Activated CD4-positive, alpha-beta T cell treated with anti-CD3 and anti-CD28 coated beads for 1 hour (primary cell): Measurements from ENCODE around the gene ZKSCAN1.

Experiments used
- DNase-seq: peaks from one replicate; pipeline ENCODE4 v3.0.0-alpha.2; 2020

ZKSCAN1 gene

DNA sequence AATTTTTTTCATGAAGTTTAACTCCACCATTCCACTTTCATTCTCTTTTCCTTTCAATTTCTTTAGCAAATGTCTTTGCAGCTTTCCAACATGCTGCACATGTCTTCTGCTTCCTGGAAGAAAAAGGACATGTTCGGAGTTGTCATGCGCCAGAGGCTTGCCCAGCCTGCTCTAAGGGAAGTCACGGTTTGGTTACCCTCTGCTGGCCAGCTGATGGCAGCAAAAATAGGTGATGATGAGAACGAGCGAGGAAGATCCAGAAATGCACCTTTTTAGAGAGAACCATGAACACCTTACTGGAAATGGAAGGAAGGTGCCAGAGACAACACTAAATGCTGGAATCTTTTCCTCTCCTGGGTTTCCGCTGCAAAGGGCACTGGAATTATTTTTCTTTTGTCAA lies 29.3 kb downstream of the ZKSCAN1 start:
- no peak for DNase-seq

DNA sequence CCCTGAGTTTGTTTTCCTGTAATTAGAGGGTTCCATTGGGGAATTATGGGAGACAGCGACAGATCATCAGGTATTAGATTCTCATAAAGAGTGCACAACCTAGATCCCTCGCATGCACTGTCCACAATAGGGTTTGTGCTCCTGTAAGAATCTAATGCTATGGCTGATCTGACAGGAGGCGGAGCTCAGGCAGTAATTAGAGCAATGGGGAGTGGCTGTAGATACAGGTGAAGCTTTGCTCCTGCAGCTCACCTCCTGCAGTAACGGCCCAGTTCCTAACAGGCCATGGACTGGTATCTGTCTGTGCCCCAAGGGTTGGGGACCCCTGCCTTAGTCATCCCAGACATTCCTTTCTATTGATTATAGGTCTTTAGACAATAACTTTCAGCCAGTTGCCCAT lies 33.3 kb downstream of the ZKSCAN1 start:
- DNase-seq = no peak

DNA sequence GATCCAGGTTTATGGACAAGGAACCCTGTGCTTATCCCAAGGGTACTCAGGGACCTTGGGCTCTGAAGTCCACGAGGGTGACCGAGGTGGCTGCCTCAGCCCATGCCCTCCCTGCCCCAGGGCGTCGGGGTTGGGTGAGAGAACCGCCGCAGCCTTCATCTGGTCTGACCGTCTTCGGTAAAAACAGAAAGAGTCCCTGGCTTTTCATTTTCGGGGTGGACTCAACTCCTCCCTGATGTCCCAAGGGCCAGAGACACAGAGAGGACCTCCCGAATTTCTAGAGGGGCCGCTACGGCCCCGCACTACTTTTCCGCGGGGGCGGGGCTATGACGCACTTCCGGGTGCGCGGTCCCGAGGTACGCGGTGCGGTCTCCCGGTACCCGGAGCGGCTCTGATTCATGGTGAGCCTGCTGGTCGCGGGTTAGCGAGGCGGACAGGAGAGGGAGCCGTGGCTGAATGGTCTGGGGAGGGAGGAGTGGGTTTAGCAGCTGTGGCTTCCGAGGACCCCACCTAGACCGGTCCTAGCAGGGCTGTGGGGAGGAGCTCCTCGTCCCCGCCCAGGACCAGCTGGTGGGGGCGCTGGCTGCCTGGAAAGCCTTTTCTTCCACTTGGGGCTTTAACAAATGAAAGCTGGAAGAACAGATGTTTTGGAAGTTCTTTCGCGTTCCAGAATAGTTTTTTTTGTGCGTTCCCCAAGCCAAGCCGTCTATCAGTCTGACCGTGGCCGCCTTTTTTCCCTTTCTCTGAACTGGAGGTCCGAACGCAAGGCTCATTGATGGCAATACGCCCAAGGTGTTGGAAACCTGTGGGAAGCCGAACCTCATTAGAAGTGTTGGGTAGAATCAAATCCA lies 34.3 kb downstream of the ZKSCAN1 start, which contains the start of gene ZSCAN21:
ZSCAN21 (plus strand) TSS at position 334 of the 851 bp plus-strand sequence. CDS start 7,233 bp downstream, outside the sequence.
- DNase-seq = peak; percentile 76

DNA sequence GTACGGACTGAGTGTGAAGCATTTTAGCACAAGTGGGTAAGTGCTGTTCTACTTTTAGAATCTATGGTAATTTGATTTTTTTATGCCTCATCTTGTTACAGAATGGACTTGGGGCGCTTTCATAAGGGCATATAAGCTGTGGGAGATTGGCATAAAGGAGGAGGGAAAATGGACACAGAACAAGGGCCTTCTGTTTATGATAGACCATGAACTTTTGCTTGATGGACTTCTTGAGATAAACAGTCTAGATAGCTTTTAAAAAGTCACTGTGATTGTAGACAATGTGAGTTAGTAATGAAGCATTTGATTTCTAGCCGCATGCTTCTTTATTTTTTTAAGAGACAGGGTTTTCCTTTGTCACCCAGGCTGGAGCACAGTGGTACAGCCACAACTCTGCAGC lies 36.2 kb downstream of the ZKSCAN1 start:
- DNase-seq = no peak

DNA sequence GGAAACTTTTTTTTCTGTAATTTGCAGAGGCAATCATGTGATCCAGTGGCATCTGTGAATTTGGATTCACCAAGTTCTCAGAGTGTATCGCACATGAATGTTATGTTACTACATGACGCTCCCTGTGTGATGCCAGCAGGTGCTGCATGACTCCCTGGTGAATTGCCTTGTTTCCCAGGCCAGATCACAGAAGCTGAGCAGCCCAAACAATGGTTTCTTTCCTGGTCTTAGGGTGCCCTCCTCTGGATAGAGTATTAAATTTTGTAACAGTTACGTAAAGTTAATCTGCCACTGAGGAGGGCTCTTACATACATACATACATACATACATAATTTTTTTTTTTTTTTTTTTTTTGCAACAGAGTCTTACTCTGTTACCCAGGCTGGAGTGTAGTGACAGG lies 37.8 kb downstream of the ZKSCAN1 start:
- DNase-seq = no peak

DNA sequence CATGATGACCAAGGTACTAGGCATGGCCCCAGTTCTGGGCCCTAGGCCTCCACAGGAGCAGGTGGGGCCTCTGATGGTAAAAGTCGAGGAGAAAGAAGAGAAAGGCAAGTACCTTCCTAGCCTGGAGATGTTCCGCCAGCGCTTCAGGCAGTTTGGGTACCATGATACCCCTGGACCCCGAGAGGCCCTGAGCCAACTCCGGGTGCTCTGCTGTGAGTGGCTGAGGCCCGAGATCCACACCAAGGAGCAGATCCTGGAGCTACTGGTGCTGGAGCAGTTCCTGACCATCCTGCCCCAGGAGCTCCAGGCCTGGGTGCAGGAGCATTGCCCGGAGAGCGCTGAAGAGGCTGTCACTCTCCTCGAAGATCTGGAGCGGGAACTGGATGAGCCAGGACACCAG lies 41.6 kb downstream of the ZKSCAN1 start:
- no peak for DNase-seq

DNA sequence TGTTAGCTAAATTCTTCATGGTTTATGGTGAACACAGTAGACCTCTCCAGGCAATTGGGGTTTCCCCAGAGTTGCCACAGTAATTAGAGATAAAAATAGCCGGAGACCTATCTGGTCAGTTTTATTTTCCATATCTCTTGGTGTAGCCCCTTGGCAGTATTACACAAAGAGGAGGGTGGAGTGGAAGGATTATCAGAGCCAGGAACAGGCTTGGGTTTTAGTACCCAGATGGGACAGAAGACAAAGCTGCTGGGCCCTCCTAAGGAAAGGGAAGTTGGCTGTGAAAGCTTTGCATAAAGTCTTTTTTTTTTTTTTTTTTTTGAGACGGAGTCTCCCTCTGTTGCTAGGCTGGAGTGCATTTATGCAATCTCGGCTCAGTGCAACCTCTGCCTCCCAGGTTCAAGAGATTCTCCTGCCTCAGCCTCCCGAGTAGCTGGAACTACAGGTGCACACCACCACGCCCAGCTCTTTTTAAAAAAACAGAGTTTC lies 43.9 kb downstream of the ZKSCAN1 start:
- no peak for DNase-seq

DNA sequence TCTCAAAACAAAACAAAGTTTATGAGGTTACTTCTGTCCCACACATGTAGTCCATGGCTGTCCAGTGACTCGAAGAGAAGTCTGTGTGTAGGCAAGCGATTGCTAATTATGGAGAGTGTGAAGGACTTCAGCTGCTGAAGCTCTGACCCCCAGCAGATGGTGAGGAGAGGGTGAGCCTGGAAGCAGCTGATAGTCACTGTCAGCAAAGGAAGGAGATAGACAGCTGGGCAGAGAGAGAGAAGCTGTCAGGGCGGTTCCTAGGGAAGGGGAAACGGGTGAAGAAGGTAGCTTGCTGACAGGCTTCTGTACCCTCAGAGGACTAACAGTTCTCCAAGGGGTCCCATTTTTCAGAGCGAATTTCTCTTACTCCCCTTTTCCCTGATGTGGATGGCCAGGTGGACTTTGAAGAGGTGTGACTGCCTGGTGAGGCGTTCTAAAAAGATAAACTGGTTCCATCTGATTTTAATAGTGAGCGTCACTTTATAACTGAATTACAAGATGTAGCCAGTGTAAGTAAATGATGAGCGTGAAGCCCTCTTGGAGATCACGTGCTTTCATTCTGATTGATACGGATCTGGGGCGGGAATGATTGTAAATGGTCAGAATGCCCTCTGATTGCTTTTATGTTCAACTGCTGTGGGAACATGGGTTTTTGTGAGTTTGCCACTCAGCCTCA lies 46.3 kb downstream of the ZKSCAN1 start:
- no peak for DNase-seq

DNA sequence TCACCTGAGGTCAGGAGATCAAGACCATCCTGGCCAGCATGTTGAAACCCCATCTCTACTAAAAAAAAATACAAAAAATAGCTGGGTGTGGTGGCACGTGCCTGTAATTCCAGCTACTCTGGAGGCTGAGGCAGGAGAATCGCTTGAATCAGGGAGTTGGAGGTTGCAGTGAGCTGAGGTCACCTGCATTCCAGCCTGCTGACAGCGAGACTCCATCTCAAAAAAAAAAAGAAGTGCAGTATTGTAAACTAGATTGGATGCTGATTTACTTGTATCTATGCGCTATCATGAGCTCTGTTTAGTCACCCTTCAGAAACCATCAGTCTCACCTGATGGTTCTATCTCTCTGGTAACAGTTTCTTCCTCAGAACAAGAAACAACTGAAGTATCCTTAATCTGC lies 48.0 kb downstream of the ZKSCAN1 start:
- no peak for DNase-seq

DNA sequence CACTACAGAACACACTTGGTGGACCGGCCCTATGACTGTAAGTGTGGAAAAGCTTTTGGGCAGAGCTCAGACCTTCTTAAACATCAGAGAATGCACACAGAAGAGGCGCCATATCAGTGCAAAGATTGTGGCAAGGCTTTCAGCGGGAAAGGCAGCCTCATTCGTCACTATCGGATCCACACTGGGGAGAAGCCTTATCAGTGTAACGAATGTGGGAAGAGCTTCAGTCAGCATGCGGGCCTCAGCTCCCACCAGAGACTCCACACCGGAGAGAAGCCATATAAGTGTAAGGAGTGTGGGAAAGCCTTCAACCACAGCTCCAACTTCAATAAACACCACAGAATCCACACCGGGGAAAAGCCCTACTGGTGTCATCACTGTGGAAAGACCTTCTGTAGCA lies 48.8 kb downstream of the ZKSCAN1 start:
- no peak for DNase-seq

DNA sequence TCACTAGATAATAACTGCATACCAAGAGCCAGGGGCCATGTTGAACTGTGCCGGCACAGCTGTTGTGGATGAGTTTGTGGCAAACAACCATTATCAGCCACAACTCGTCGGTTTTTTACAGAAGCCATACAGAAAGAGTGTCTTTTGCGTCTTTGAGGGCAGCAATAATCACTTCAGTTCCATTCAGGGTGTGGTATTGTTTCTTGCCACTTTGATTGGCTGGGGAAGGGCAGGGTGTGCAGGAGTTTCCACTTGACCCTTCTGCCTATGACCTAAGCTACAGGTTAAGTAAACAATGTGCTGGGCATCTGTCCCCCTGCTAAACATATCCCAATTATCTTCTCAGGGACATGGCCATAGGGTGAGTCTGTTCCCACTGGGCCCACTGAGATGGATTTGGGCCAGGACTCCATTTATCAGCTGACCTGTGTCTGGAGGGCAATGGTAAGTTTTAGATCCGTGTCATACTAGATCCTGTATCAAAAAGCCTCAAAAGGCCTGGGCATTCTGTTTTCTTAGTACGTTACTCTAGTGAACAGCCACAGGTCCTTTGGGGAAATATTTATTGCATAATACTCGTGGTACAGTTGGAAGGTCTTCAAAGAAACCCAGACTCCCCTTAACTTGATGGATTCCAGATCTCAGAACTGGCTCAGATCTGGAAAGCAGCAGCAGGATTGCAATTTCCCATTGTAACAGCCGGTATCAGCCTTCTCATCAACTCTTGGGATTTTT lies 50.2 kb downstream of the ZKSCAN1 start:
- DNase-seq = no peak

DNA sequence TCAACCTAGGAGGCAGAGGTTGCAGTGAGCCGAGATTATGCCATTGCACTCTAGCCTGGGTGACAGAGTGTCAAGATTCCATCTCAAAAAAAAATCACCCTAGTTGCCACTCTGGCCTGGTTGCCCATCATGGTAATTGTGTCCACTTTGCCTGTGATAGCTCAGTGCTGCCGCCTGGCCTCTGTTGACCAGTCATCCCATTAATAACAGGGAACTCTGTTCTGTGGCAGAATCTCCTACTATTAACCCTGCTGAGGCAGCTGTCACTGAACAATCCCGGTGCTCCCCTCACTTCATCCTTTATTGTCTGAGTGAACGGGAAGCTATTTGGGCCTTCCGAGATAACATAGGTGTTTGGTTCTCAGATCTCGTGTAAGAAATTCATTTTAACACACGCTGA lies 51.6 kb downstream of the ZKSCAN1 start:
- DNase-seq = no peak

DNA sequence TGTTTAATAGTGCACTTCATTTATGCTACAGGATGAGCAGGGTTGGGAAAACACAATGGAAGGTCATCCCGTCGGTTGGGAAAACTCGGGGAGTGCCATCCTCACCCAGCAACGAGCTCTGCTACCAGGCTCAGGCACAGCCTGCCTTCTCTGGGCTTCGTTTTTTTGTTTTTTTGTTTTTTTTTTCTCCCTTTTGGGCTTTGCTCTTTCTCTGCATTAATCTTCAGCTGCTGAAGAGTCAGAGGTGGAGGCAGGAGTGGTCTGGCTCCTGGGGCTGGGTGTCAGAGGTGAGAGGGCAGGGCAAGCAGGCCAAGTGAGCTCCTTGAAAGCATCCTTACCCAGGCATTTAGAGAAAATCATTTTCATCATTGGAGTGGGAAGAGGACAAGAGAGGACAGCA lies 54.6 kb downstream of the ZKSCAN1 start:
- DNase-seq = no peak

DNA sequence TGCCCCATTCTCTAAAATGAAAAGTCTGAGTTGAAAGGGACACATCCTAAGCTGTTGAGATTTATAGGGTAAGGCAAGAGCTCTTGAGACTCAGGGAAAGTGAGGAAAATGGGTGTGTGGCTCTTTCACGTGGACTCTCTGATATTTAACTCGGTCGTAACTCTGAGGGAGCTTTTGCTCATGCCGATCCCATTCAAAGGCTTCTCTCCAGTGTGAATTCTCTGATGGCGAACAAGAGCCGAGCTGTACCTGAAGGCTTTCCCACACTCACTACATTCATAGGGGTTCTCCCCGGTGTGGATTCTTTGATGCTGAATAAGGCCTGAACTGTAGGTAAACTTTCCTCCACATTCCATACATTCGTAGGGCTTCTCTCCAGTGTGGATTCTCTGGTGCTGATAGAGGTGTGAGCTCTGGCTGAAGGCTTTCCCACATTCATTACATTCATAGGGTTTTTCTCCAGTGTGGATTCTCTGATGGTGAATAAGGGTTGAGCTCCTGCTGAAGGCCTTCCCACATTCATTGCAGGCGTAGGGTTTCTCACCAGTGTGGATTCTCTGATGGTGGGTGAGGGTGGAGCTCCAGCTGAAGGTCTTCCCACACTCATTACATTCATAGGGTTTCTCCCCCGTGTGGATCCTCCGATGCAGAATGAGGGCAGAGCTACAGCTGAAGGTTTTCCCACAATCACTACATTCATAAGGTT lies 55.8 kb downstream of the ZKSCAN1 start:
- no peak for DNase-seq

DNA sequence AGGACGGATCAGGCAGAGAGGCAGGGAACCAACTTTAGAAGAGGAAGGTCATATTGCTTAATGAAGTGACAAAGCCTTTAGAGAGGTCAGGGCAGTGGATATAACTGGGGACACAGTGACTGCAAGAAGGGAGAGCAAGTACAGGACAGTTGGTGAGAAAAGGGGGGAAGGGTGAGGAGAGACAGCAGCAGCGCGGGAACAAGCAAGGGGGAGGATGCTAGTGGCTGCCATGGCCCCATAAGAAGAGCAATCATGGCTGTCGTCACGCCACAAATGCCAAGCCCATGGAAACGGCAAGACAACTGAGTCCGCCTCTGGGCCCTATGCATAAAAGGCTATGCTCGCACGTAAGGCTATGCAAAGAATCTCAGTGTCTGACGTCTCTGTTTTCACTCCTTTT lies 57.1 kb downstream of the ZKSCAN1 start:
- DNase-seq = no peak

DNA sequence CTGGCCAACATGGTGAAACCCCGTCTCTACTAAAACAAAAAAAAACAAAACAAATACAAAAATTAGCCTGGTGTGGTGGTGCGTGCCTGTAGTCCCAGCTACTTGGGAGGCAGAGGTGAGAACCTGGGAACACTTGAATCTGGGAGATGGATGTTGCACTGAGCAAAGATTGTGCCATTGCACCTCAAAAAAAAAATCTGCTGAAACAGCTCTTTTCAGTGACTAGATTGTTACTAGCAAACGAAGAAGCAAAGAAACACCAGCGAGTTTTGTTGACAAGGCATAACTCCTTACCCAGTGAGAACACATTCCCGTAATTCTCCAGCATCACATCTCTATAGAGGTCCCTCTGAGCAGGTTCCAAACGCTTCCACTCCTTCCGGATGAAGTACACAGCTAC lies 59.4 kb downstream of the ZKSCAN1 start:
- DNase-seq = no peak

DNA sequence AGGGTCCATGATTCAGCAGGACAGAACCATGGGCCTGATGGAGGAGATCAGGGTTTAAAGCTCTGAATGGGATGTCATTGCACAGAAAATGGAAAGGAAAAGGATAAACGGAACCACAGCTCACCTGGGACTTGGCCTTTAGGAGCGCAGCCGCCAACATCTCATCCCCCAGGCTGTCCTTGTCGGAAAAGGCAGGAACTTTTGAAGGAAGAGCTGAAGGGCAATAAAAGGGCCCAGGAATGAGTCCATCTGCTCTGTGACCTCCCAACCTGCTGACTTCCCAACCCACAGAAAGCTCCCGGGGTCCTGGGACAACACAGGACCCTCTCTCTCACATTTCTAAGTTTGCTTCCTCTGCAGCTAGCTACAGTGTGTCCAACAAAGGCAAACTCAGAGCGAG lies 60.0 kb downstream of the ZKSCAN1 start:
- DNase-seq = no peak

DNA sequence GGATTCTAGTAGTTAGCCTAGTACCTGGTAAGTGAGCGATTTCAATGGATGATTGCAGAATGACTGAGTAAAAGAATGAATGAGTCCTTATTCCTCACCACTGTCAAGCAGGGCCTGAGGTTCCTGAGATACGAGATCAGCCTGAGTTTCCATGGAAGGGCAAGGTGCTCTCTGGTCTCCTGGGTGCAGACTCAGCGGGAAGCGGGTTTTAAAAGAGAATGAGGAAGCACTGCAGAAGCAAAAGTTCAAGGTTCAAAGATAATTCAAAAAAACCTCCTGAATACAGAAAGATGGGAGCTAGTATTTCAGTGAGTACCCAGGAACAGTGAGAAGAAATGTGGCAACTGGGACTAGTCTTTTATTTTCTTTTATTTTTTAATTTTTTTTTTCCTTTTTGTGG lies 61.8 kb downstream of the ZKSCAN1 start:
- no peak for DNase-seq

DNA sequence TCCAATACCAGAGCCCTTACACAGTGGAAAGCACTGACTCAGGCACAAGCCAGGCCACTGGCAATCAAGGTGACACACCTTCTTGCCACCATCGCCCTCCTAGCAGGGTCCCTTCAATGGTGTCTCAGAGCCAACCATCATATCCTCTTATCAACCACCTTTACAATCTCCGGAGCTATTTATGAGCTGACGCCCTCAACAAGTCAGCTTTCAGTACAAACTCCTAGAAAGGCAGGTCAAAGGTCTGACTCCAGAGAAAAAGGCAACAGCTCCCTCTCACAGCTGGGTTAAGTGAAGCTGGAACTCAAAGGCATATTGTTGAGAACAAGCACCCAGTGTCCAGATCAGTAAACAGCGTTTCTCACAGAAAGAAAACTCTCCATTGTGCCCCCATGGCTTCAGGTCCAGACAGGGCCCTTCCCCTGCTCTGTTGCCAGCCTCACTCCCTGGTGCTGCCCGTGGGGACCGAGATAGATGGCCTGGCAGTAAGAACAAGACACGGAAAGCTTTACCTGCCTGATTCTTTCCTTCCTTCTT lies 63.7 kb downstream of the ZKSCAN1 start:
- DNase-seq = no peak

DNA sequence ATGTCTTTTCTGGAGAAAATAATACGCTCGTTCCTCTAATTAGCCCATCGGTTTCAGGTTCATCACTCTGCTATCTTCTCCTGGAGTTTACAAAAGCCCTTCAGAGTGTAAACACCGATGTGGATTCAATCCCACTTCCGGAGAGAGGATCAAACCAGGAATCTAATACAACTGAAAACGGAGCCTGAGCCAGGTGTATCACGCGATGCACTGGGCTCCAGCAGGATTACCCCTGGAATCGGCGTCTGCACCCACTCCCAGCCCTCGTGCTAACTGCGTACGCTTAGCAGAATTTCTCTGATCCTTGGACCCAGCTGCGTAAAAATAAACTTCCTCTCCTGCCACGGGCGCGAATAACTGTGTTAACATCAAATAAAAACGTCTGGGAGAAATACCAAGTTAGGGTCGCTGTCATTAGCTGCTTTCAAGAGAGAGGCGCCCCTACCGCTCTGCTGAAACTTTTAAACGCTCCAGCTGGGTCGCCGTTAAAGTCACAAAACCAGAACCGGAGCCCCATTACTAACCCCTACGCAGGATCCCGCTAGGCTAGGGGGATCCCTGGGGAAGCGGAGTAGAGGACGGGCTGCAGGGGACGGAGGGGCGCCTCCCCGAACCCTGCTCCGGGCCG lies 65.6 kb downstream of the ZKSCAN1 start:
- no peak for DNase-seq

DNA sequence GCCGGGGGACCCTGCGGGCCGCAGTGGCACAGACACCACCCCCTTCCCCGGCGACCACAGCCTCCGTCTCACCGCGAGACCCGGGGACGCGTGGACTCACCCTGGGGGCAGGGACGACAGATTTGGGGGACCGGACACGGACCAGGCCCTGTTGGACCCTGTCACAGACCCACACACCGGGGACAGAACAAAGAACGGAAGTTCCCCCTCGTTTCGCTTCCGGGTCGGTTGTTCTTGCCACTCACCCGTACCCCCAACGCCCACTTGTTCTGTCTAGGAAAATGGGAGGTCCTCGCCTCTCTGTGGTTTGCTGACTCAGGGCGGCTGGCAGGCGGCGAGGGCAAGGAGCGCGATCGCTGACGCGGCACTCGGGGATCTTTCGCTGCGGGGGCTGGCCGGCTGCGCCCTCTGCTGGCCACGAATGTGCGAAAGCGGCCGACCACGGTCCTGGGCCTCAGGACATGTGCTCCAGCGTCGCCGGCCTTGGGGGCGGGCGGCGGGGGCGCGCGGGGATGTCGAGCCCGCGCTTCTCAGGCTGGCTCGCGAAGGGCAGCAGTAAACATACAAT lies 66.2 kb downstream of the ZKSCAN1 start, which contains the start of gene ZNF3:
ZNF3 (minus strand) TSS at position 189 of the 568 bp plus-strand sequence. CDS start 4,366 bp downstream, outside the sequence.
- DNase-seq = peak; percentile 95

DNA sequence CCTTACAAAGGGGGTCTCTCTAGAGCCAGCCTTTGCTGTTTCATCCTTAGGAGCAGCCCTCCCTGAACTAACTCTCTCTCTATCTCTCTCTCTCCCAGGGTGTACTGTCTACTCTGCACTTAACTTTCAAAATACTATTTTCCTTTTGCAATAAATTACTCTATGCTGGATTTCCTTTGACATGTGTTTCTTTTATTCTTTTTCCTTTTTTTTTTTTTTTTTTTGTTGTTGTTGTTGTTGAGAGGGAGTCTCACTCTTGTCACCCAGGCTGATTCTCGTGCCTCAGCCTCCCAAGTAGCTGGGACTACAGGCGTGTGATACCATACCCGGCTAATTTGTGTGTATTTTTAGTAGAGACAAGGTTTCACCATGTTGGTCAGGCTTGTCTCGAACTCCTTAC lies 67.6 kb downstream of the ZKSCAN1 start:
- no peak for DNase-seq
